WTC11 (cell line): ENCODE measurements around the gene ARSJ. TPM values are rescaled to one million over a fixed set of nuclear protein-coding genes. Genes with fewer than 3 reads are reported as not detected.

ENCODE experiments used
- ATAC-seq: fragments of 200-7000 bp; cut with Tn5 transposase; 2 replicates; pipeline ENCODE4 v1.10.0; 2021; ENCODE audit warnings: mild to moderate bottlenecking, moderate library complexity
- CTCF ChIA-PET: fragments of 300-600 bp; sonication (Branson Sonifier 250); formaldehyde crosslinking; loops from one replicate; lab custom pipeline; 2021; ENCODE audit warnings: antibody characterized with exemption; lab: Charles Lee
- POLR2A ChIA-PET: fragments of 350-600 bp; sonication (Branson Sonifier 250); formaldehyde crosslinking; loops from one replicate; lab custom pipeline; 2021; ENCODE audit warnings: antibody characterized with exemption; lab: Charles Lee
- DNase-seq: peaks from one replicate; pipeline ENCODE4 v3.0.0; 2021; ENCODE audit warnings: low spot score
- H3K27ac Mint-ChIP-seq: 2 replicates; pipeline ENCODE4 v1.8.0; 2021; ENCODE audit warnings: mixed read lengths
- H3K27me3 Mint-ChIP-seq: 2 replicates; pipeline ENCODE4 v1.8.0; 2021; ENCODE audit warnings: low read depth, mild to moderate bottlenecking, moderate library complexity, mixed read lengths
- H3K36me3 Mint-ChIP-seq: 2 replicates; pipeline ENCODE4 v1.8.0; 2021; ENCODE audit warnings: mixed read lengths
- H3K4me1 Mint-ChIP-seq: 2 replicates; pipeline ENCODE4 v1.8.0; 2022; ENCODE audit warnings: mixed read lengths
- H3K4me3 Mint-ChIP-seq: 2 replicates; pipeline ENCODE4 v1.8.0; 2021; ENCODE audit warnings: mild to moderate bottlenecking, moderate library complexity, mixed read lengths
- H3K9me3 Mint-ChIP-seq: 2 replicates; pipeline ENCODE4 v1.8.0; 2021; ENCODE audit warnings: mixed read lengths
- ATF2 ChIP-seq: sonication (generic); formaldehyde crosslinking; IDR thresholded peaks from 2 replicates; pipeline ENCODE4 v1.8.1; 2022; ENCODE audit warnings: low read depth, missing genetic modification reagents, borderline replicate concordance
- ATF3 ChIP-seq: sonication (generic); formaldehyde crosslinking; conservative IDR thresholded peaks from 2 replicates; pipeline ENCODE4 v1.8.1; 2022; ENCODE audit warnings: mild to moderate bottlenecking, missing genetic modification reagents
- ATF6 ChIP-seq: sonication (generic); formaldehyde crosslinking; IDR thresholded peaks from 2 replicates; pipeline ENCODE4 v1.8.1; 2023; ENCODE audit warnings: mild to moderate bottlenecking, missing genetic modification reagents
- ERG ChIP-seq: fragments of 250-450 bp; sonication (Bioruptor Pico); IDR thresholded peaks from 2 replicates; pipeline ENCODE4 v1.8.0; 2021; ENCODE audit warnings: mild to moderate bottlenecking
- FOXK1 ChIP-seq: sonication (generic); formaldehyde crosslinking; IDR thresholded peaks from 2 replicates; pipeline ENCODE4 v1.8.0; 2022; ENCODE audit warnings: mild to moderate bottlenecking, moderate library complexity, missing genetic modification reagents
- GTF2I ChIP-seq: fragments of 250-450 bp; sonication (Bioruptor Pico); conservative IDR thresholded peaks from 2 replicates; pipeline ENCODE4 v1.4.0; 2021; ENCODE audit warnings: mild to moderate bottlenecking
- HMGA2 ChIP-seq: fragments of 250-450 bp; sonication (Bioruptor Pico); IDR thresholded peaks from 2 replicates; pipeline ENCODE4 v1.4.0; 2021; ENCODE audit warnings: mild to moderate bottlenecking, moderate library complexity
- IRF1 ChIP-seq: sonication (generic); formaldehyde crosslinking; IDR thresholded peaks from 2 replicates; pipeline ENCODE4 v1.8.0; 2023; ENCODE audit warnings: missing genetic modification reagents
- KAT7 ChIP-seq: sonication (generic); formaldehyde crosslinking; IDR thresholded peaks from 2 replicates; pipeline ENCODE4 v1.8.1; 2023; ENCODE audit warnings: missing genetic modification reagents, mild to moderate bottlenecking, borderline replicate concordance
- MLX ChIP-seq: sonication (generic); formaldehyde crosslinking; IDR thresholded peaks from 2 replicates; pipeline ENCODE4 v1.8.1; 2023; ENCODE audit warnings: mild to moderate bottlenecking, missing genetic modification reagents, moderate library complexity
- MYBL2 ChIP-seq: sonication (generic); formaldehyde crosslinking; IDR thresholded peaks from 2 replicates; pipeline ENCODE4 v1.8.1; 2023; ENCODE audit warnings: mild to moderate bottlenecking, moderate library complexity, missing genetic modification reagents
- RORB ChIP-seq: fragments of 250-450 bp; sonication (Bioruptor Pico); IDR thresholded peaks from 2 replicates; pipeline ENCODE4 v1.9.0; 2021; ENCODE audit warnings: mild to moderate bottlenecking
- SMAD4 ChIP-seq: sonication (generic); formaldehyde crosslinking; IDR thresholded peaks from 2 replicates; pipeline ENCODE4 v1.8.0; 2022; ENCODE audit warnings: mild to moderate bottlenecking, missing genetic modification reagents
- ZNF121 ChIP-seq: sonication (generic); formaldehyde crosslinking; IDR thresholded peaks from 2 replicates; pipeline ENCODE4 v1.8.0; 2023; ENCODE audit warnings: missing genetic modification reagents
- ZNF219 ChIP-seq: sonication (generic); formaldehyde crosslinking; IDR thresholded peaks from 2 replicates; pipeline ENCODE4 v1.8.0; 2023; ENCODE audit warnings: missing genetic modification reagents, mild to moderate bottlenecking, borderline replicate concordance
- ZNF232 ChIP-seq: sonication (generic); formaldehyde crosslinking; IDR thresholded peaks from 2 replicates; pipeline ENCODE4 v1.8.0; 2022; ENCODE audit warnings: mild to moderate bottlenecking, missing genetic modification reagents
- ZNF423 ChIP-seq: fragments of 250-450 bp; sonication (Bioruptor Pico); IDR thresholded peaks from 2 replicates; pipeline ENCODE4 v2.1.2; 2022; ENCODE audit warnings: mild to moderate bottlenecking, moderate library complexity
- ZNF425 ChIP-seq: fragments of 250-450 bp; sonication (Bioruptor Pico); conservative IDR thresholded peaks from 2 replicates; pipeline ENCODE4 v1.9.0; 2021; ENCODE audit warnings: mild to moderate bottlenecking
- ZNF671 ChIP-seq: fragments of 250-450 bp; sonication (Bioruptor Pico); IDR thresholded peaks from 2 replicates; pipeline ENCODE4 v1.8.0; 2021; ENCODE audit warnings: mild to moderate bottlenecking
- total RNA-seq: library from RNA; stranded (reverse); gene quantifications from 3 replicates; pipeline ENCODE4 v1.2.3, GENCODE V29; 2021

ARSJ gene
- total RNA-seq, 1 experiment from 2014 or later = 6.6 TPM

- TF ChIP-seq ATF6 (no peak), ERG (CRISPR knock-in tag) (no peak), ZNF671 (CRISPR knock-in tag) (no peak), RORB (CRISPR knock-in tag) (no peak), HMGA2 (CRISPR knock-in tag) (no peak), ATF3 (CRISPR knock-in tag) (no peak), FOXK1 (CRISPR knock-in tag) (no peak)
Measured at GRCh38 chr4:113968473-113968872, 11.0 kb downstream of the ARSJ start (continued).

- DNase-seq = no peak
- Mint-ChIP-seq H3K9me3 (peaks cover 6% of the 10 kb centered on the region), H3K27me3 (no peaks in the 10 kb centered on the region; the same call in 1 of the 2 replicates), H3K4me3 (no peak overlapping the region), H3K4me1 (peaks cover 3% of the 10 kb centered on the region; the same call in 1 of the 2 replicates), H3K27ac (no peak overlapping the region), H3K36me3 (no peaks in the 10 kb centered on the region; the same call in 1 of the 2 replicates)
- POLR2A ChIA-PET = no interaction called here
- no peak for ATAC-seq
- TF ChIP-seq ATF2 (CRISPR knock-in tag) (no peak), RORB (CRISPR knock-in tag) (no peak), KAT7 (CRISPR knock-in tag) (no peak), ZNF219 (CRISPR knock-in tag) (no peak), GTF2I (no peak), MLX (CRISPR knock-in tag) (no peak), IRF1 (CRISPR knock-in tag) (no peak), ZNF121 (CRISPR knock-in tag) (no peak), SMAD4 (no peak), MYBL2 (CRISPR knock-in tag) (no peak), ZNF232 (CRISPR knock-in tag) (no peak), HMGA2 (CRISPR knock-in tag) (no peak), ZNF425 (CRISPR knock-in tag) (no peak), ATF6 (no peak), ZNF423 (CRISPR knock-in tag) (no peak)
- CTCF ChIA-PET = no interaction called here
Measured at GRCh38 chr4:113967687-113968086, 11.8 kb downstream of the ARSJ start.
